Uterus (tissue), 2 donors: ENCODE results near the gene CBFB.

Source experiments
- POLR2A ChIP-seq, 2 donors: fragments of 450-650 bp; IDR thresholded peaks; one replicate each; pipeline ENCODE4 v1.6.1; 2016; ENCODE audit warnings: antibody characterized with exemption in 2 of 2, mild to moderate bottlenecking in 1 of 2, moderate library complexity in 1 of 2
- TF ChIP-seq, protein P1 (sequence below), 4 experiments: fragments of 200-600 bp in 2 of 4; fragments of 450-650 bp in 2 of 4; sonication (generic) in 2 of 4; IDR thresholded peaks; one replicate each; pipeline ENCODE4 v1.5.1; 2016 to 2019; ENCODE audit warnings: antibody characterized with exemption in 4 of 4, mild to moderate bottlenecking in 2 of 4, moderate library complexity in 1 of 4

DNA sequence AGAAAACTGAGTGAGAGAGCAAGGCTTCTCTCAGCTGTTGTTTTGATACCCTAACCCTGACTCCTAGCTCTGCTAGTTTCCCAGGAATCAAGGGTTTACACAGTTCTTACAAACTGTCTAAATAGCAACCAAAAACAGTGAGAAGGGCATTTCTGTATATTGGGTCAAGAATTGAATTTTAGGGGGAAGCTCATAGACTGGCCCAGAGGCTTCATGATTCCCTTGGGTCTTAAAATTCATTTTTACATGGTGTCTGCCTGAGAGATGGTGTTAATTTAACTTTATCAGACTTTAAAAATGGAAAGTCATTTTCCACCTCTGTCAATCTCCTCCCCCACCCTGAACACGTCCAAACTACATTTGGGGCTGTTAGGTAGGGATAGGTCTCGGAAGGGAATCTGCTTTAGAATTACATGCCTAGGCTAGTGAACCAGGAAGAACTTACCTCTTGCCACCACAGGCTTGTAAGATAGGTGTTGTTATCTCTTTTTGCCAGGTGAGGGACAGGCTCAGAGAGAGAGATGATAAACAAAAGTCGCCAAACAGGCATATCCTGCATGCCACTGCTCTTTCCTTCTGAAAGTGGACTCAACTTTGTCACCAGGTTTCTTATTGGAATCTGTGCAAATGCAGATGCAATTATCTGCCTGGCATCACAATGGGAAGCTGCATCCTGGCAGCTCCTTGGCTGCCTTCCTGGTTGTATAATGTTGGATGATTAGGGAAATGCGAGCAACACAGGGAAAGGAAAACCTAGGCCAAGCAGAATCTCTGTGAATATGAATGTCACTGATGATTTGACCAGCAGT, 83.8 kb downstream of the CBFB start:
- TF ChIP-seq, protein P1, sequence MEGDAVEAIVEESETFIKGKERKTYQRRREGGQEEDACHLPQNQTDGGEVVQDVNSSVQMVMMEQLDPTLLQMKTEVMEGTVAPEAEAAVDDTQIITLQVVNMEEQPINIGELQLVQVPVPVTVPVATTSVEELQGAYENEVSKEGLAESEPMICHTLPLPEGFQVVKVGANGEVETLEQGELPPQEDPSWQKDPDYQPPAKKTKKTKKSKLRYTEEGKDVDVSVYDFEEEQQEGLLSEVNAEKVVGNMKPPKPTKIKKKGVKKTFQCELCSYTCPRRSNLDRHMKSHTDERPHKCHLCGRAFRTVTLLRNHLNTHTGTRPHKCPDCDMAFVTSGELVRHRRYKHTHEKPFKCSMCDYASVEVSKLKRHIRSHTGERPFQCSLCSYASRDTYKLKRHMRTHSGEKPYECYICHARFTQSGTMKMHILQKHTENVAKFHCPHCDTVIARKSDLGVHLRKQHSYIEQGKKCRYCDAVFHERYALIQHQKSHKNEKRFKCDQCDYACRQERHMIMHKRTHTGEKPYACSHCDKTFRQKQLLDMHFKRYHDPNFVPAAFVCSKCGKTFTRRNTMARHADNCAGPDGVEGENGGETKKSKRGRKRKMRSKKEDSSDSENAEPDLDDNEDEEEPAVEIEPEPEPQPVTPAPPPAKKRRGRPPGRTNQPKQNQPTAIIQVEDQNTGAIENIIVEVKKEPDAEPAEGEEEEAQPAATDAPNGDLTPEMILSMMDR (IDR thresholded peaks at IDR 0.05) = no peak
- no peak for TF ChIP-seq POLR2A (IDR thresholded peaks at IDR 0.05)
